IPS-15b (cell line): ENCODE results near the gene RCHY1.

Experiments used
- H3K27me3 ChIP-seq: one replicate; pipeline ENCODE4 v1.6.1; 2013; ENCODE audit warnings: low read length; ENCODE audit not compliant: control insufficient read depth, insufficient read depth
- H3K36me3 ChIP-seq: one replicate; pipeline ENCODE4 v1.6.1; 2013; ENCODE audit warnings: low read length; ENCODE audit not compliant: control insufficient read depth, insufficient read depth
- H3K4me1 ChIP-seq: one replicate; pipeline ENCODE4 v1.6.1; 2013; ENCODE audit warnings: mild to moderate bottlenecking, low read length; ENCODE audit not compliant: control insufficient read depth, insufficient read depth
- H3K4me3 ChIP-seq: one replicate; pipeline ENCODE4 v1.5.1; 2013; ENCODE audit warnings: low read depth, low read length
- H3K9ac ChIP-seq: one replicate; pipeline ENCODE4 v1.6.1; 2013; ENCODE audit warnings: low read depth, mild to moderate bottlenecking, low read length
- H3K9me3 ChIP-seq: one replicate; pipeline ENCODE4 v1.6.1; 2013; ENCODE audit warnings: mild to moderate bottlenecking, low read length; ENCODE audit not compliant: control insufficient read depth, insufficient read depth

The RCHY1 gene

GRCh38 chr4:75490155-75490554 is 24.0 kb downstream of the RCHY1 start:
- H3K36me3 ChIP-seq, result no peaks in the 10 kb centered on the region
- H3K9me3 ChIP-seq, result no peaks in the 10 kb centered on the region
- peaks cover 2% of the 10 kb centered on the region for H3K4me1 ChIP-seq
- H3K9ac ChIP-seq, result no peak overlapping the region
- H3K27me3 ChIP-seq, result no peaks in the 10 kb centered on the region
- no peak overlapping the region for H3K4me3 ChIP-seq

- Histone ChIP-seq H3K9ac (no peak overlapping the region), H3K4me3 (no peak overlapping the region), H3K27me3 (no peaks in the 10 kb centered on the region), H3K4me1 (peaks cover 2% of the 10 kb centered on the region), H3K9me3 (no peaks in the 10 kb centered on the region), H3K36me3 (no peaks in the 10 kb centered on the region)
Measured at GRCh38 chr4:75484190-75484589, 30.0 kb downstream of the RCHY1 start.

GRCh38 chr4:75477201-75477600 is 37.0 kb downstream of the RCHY1 start:
- no peak overlapping the region for H3K9ac ChIP-seq
- no peaks in the 10 kb centered on the region for H3K36me3 ChIP-seq
- no peaks in the 10 kb centered on the region for H3K4me1 ChIP-seq
- no peaks in the 10 kb centered on the region for H3K27me3 ChIP-seq
- H3K4me3 ChIP-seq, result no peak overlapping the region
- no peaks in the 10 kb centered on the region for H3K9me3 ChIP-seq

- Histone ChIP-seq H3K9me3 (no peaks in the 10 kb centered on the region), H3K27me3 (no peaks in the 10 kb centered on the region), H3K4me1 (no peaks in the 10 kb centered on the region), H3K36me3 (no peaks in the 10 kb centered on the region), H3K9ac (no peak overlapping the region), H3K4me3 (no peak overlapping the region)
Measured at GRCh38 chr4:75470738-75471137, 43.5 kb downstream of the RCHY1 start.

GRCh38 chr4:75469896-75470295 is 44.3 kb downstream of the RCHY1 start:
- no peaks in the 10 kb centered on the region for H3K9me3 ChIP-seq
- no peaks in the 10 kb centered on the region for H3K27me3 ChIP-seq
- no peaks in the 10 kb centered on the region for H3K4me1 ChIP-seq
- no peak overlapping the region for H3K9ac ChIP-seq
- H3K36me3 ChIP-seq, result no peaks in the 10 kb centered on the region
- no peak overlapping the region for H3K4me3 ChIP-seq

GRCh38 chr4:75457365-75457764 is 56.8 kb downstream of the RCHY1 start:
- no peaks in the 10 kb centered on the region for H3K9me3 ChIP-seq
- H3K4me1 ChIP-seq, result no peaks in the 10 kb centered on the region
- H3K36me3 ChIP-seq, result no peaks in the 10 kb centered on the region
- no peak overlapping the region for H3K4me3 ChIP-seq
- no peaks in the 10 kb centered on the region for H3K27me3 ChIP-seq
- no peak overlapping the region for H3K9ac ChIP-seq

GRCh38 chr4:75434105-75434504 is 80.1 kb downstream of the RCHY1 start:
- Histone ChIP-seq H3K9ac (no peak overlapping the region), H3K4me3 (no peak overlapping the region), H3K4me1 (no peaks in the 10 kb centered on the region), H3K36me3 (no peaks in the 10 kb centered on the region), H3K9me3 (no peaks in the 10 kb centered on the region), H3K27me3 (no peaks in the 10 kb centered on the region)

GRCh38 chr4:75432683-75433082 is 81.5 kb downstream of the RCHY1 start:
- Histone ChIP-seq H3K27me3 (no peaks in the 10 kb centered on the region), H3K4me1 (no peaks in the 10 kb centered on the region), H3K4me3 (no peak overlapping the region), H3K9ac (no peak overlapping the region), H3K36me3 (no peaks in the 10 kb centered on the region), H3K9me3 (no peaks in the 10 kb centered on the region)

- no peak overlapping the region for H3K4me3 ChIP-seq
- H3K9ac ChIP-seq, result no peak overlapping the region
- no peaks in the 10 kb centered on the region for H3K9me3 ChIP-seq
- no peaks in the 10 kb centered on the region for H3K4me1 ChIP-seq
- no peaks in the 10 kb centered on the region for H3K36me3 ChIP-seq
- H3K27me3 ChIP-seq, result no peaks in the 10 kb centered on the region
Measured at GRCh38 chr4:75429208-75429607, 85.0 kb downstream of the RCHY1 start.
